ENCODE results near the gene MASP2. TPM values are rescaled to one million over a fixed set of nuclear protein-coding genes. Genes with fewer than 3 reads are reported as not detected.

MASP2 gene
- polyA plus RNA-seq, 1 of the 3 experiments (the other 2 are of a cell fraction): not detected

GRCh38 chr1:11027316-11027715 lies 19.7 kb downstream of the MASP2 start:
- H3K9me3 ChIP-seq: no peaks in the 10 kb centered on the region
- no peak for DNase-seq
- no peaks in the 10 kb centered on the region for H3K79me2 ChIP-seq (ENCODE audit: insufficient read depth)
- CTCF ChIA-PET: interaction anchor here (1.8 kb wide), 1 partner anchor 10 kb away, joined by 24 read pairs; no protein-coding TSS in a partner anchor
- WGBS (ENCODE audit: low lambda C conversion rate): 86% methylated on average over 6 of the region's 6 CpGs
- no peak overlapping the region for H3K4me2 ChIP-seq
- peaks cover 22% of the 10 kb centered on the region for H3F3A ChIP-seq (replicated peaks; ENCODE audit: insufficient read depth)
- H3K9me2 ChIP-seq: no peaks in the 10 kb centered on the region
- H4K20me1 ChIP-seq (ENCODE audit: insufficient read depth): peaks cover 12% of the 10 kb centered on the region; the same call in 1 of the 2 replicates
- no peak overlapping the region for H3K4me3 ChIP-seq (ENCODE audit: low read depth in 2 of 2, low read length in 1 of 2)
- no peak overlapping the region for H3K9ac ChIP-seq
- H3K36me3 ChIP-seq (replicated peaks in 1 of 2; ENCODE audit: control insufficient read depth in 1 of 2, insufficient read depth in 2 of 2, low read length in 1 of 2): peaks cover 49 to 52% of the 10 kb centered on the region in 2 experiments
- no peak for TF ChIP-seq GABPA (IDR thresholded peaks at IDR 0.05; ENCODE audit: low read depth)
- TF ChIP-seq EZH2phosphoT487 (IDR thresholded peaks at IDR 0.05; ENCODE audit: borderline replicate concordance, low read depth): no peak
- TF ChIP-seq, protein P1, sequence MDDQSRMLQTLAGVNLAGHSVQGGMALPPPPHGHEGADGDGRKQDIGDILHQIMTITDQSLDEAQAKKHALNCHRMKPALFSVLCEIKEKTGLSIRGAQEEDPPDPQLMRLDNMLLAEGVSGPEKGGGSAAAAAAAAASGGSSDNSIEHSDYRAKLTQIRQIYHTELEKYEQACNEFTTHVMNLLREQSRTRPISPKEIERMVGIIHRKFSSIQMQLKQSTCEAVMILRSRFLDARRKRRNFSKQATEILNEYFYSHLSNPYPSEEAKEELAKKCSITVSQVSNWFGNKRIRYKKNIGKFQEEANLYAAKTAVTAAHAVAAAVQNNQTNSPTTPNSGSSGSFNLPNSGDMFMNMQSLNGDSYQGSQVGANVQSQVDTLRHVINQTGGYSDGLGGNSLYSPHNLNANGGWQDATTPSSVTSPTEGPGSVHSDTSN (IDR thresholded peaks at IDR 0.05): no peak
- no peak for TF ChIP-seq NRF1 (IDR thresholded peaks at IDR 0.05; ENCODE audit: low read depth, low read length)
- no peak for TF ChIP-seq RFX5 (IDR thresholded peaks at IDR 0.05; ENCODE audit: low read length)
- no peak for TF ChIP-seq EP300 (IDR thresholded peaks at IDR 0.05; ENCODE audit: borderline replicate concordance in 1 of 2, low read depth in 1 of 2, low read length in 1 of 2)
- TF ChIP-seq TEAD4 (IDR thresholded peaks at IDR 0.05; ENCODE audit: borderline replicate concordance, insufficient read depth): no peak
- no peak overlapping the region for H3K27ac ChIP-seq (ENCODE audit: low read depth in 2 of 2, low read length in 1 of 2)
- no peaks in the 10 kb centered on the region for H3K27me3 ChIP-seq (ENCODE audit: insufficient read depth)
- H2AFZ ChIP-seq (ENCODE audit: low read depth): no peak overlapping the region
- H3K4me1 ChIP-seq (ENCODE audit: control insufficient read depth in 1 of 2, insufficient read depth in 2 of 2, low read depth in 1 of 2, low read length in 1 of 2): no peaks in the 10 kb centered on the region
- POLR2A ChIA-PET: no interaction called here

DNA sequence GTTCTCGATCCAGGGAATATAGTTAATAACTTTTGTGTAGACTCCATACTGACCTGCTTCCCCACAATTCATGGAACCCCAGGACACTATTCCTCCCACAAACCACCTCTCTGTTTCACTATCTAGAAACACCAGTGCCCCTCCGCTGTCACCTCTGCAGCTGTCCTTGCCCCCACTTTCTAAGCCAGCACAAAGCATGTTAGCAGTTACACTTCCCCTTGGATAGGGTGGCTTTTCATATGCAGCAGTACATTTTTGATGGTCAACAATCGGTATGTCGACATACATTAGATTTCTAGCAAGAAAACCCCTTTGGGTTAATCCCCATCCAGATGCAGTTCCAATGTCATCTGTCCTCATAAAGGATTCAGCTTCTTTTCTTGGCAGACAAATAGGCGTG lies 20.1 kb downstream of the MASP2 start:
- WGBS (ENCODE audit: low lambda C conversion rate): 96% methylated on average over 5 of the region's 5 CpGs
- peaks cover 12% of the 10 kb centered on the region for H4K20me1 ChIP-seq (ENCODE audit: insufficient read depth)

More for the DNA sequence above, 20.1 kb downstream of the MASP2 start:
- Histone ChIP-seq H3F3A (replicated peaks; ENCODE audit: insufficient read depth) (peaks cover 22% of the 10 kb centered on the region), H3K36me3 (replicated peaks in 1 of 2; ENCODE audit: control insufficient read depth in 1 of 2, insufficient read depth in 2 of 2, low read length in 1 of 2) (peaks cover 53 to 56% of the 10 kb centered on the region in 2 experiments), H3K4me2 (no peak overlapping the region), H2AFZ (ENCODE audit: low read depth) (no peak overlapping the region), H3K27me3 (ENCODE audit: insufficient read depth) (no peaks in the 10 kb centered on the region), H3K4me3 (ENCODE audit: low read depth in 2 of 2, low read length in 1 of 2) (no peak overlapping the region), H3K9ac (no peak overlapping the region), H3K27ac (ENCODE audit: low read depth in 2 of 2, low read length in 1 of 2) (no peak overlapping the region; a peak in 1 of 4 replicates), H3K4me1 (ENCODE audit: control insufficient read depth in 1 of 2, insufficient read depth in 2 of 2, low read depth in 1 of 2, low read length in 1 of 2) (no peaks in the 10 kb centered on the region), H3K79me2 (ENCODE audit: insufficient read depth) (peaks cover 3% of the 10 kb centered on the region; the same call in 1 of the 2 replicates), H3K9me3 (no peaks in the 10 kb centered on the region), H3K9me2 (no peaks in the 10 kb centered on the region)
- TF ChIP-seq USF2 (IDR thresholded peaks at IDR 0.05; ENCODE audit: borderline replicate concordance, low read depth, low read length) (no peak), POLR2AphosphoS5 (IDR thresholded peaks at IDR 0.05; ENCODE audit: low read depth, low read length) (no peak), GATA2 (CRISPR knock-in tag; IDR thresholded peaks at IDR 0.05) (no peak), TEAD4 (IDR thresholded peaks at IDR 0.05; ENCODE audit: borderline replicate concordance, insufficient read depth) (no peak), MXI1 (IDR thresholded peaks at IDR 0.05; ENCODE audit: low read depth, low read length) (no peak)
- POLR2A ChIA-PET: no interaction called here
- CTCF ChIA-PET: interaction anchor here (1.8 kb wide), 1 partner anchor 11 kb away, joined by 24 read pairs; no protein-coding TSS in a partner anchor
- no peak for DNase-seq

Measured in SK-N-SH (cell line).